ENCODE measurements around the gene WIZ.

Gene WIZ

GRCh38 chr19:15443325-15443724 lies 6.4 kb downstream of the WIZ start:
- no peak for DNase-seq

DNA sequence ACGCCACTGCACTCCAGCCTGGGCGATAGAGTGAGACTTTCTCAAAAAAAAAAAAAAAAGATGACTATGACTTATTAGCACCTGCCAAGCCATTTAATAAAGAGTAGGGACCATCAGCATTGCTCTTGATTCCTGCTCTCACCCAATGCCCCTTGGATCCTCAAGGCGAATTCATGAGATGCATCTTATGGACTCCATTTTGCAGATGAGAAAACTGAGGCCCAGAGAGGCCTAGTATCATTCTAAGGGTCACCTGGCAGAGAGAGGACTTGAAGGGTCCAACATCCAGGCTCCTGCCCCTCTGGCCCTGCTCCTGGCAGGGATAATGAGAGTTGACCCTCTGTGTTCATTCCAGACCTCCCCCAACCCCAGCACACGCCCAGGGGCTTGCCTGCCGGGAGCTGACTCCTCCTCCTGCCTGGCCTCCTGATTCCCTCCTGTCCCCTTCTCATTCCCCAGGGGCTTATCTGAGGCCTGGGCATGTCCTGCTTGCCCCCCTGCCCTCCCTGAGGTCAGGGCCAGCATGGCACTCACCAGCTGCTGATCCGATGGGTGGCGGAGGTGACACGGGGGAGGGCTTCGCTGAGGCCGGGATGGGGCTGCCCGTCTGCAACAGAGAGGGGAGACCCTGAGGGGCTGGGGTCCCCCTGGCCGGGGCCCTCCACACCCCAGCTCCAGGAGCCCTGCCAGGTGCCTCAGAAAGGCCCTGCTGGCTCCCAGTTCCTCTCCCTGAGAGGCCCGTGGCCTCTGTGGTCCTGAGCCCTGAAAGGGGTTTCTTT lies 7.4 kb downstream of the WIZ start:
- DNase-seq: no peak

DNA sequence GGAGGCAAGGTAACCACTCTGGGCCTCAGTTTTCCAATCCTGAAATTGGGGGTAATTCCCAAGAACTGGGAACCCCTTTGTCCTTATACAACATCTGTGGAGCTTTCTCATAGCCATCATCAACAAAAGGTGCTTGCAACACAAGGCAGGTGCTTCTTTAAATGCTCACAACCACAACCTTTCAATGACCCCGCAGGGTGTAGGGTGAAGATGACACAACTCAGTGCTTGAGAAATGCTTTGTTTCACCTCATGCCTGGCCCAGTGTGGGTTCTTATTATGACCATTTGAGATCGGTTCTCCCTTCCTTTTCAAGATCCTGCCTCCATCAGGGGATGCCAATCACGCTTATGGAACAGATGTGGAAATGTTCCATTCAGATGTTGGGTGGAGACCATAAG lies 8.4 kb downstream of the WIZ start:
- DNase-seq: no peak

DNA sequence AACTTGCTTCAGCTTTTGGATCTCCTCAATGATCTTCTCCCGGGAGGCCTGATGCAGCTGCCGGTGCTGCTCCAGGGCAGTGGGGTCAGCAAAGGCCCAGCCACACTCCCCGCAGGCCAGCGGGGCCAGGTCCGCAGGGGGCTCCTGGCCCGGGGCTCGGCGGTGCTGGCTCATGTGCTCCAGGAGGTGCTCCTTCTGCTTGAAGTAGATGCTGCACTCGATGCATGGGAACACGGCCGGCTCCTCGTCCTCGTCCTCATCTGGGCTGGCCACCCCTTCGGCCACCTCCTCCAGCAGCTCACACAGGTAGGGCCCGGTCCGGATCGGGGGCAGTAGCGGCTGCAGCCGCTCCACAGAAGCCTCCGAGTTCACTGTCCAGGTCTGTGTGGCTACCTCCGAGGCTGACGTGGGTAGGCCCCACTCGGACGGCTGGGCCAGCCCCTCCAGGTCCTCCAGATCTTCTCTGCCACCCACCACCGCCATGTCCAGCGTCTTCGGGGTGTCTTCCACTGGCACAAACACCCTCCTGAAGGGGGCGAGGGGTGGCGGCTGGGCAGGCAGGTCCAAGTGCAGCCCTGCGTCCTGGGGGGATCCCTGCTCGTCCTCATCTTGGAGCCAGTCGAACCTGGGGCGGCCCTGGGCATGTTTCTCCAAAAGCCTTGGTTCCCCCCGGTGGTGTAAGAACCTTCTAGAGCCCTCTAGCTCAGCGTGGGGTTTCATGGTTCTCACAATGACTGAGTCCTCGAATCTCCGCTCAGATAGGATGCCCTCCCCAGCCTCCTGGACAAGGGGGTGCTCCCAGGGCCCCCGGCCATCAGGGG lies 9.7 kb downstream of the WIZ start:
- no peak for DNase-seq

GRCh38 chr19:15439078-15439799 lies 10.5 kb downstream of the WIZ start:
- no peak for DNase-seq

DNA sequence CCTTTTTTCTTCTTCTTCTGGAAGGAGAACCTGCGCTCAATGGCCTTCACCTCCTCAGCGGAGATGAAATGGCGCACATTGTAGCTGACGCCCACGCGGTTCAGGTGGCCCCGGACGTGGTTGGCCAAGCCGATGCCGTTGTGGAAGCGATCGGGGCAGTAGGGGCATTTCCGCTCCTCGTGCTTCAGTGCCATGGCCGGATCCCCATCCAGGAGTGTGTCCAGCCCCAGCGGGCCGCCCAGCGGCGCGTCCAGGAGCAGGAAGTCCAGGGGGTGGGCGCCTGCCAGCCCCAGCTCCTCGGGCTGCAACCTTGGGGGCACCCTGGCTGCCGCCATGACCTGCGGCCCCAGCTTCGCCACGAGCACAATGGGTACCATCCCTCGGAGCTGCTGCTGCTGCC lies 11.2 kb downstream of the WIZ start:
- DNase-seq: no peak

DNA sequence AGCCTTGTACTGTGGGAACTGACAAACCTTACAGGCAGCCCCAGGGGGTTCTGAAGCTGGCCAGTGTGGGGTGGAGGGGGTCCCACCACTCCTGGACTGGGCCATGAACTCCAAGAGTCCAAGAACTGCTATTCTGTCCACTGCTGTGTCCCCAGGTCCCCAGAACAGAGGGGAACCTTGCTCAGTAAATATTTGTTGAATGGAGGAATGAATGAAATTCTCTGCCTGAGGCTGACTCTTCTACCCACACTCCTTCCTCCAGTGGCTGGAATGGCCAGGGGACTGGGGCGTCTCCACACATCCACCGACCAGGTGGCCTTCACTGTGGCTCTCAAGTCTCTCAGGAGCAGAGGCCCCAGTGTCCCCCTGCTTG lies 11.6 kb downstream of the WIZ start:
- DNase-seq: no peak

DNA sequence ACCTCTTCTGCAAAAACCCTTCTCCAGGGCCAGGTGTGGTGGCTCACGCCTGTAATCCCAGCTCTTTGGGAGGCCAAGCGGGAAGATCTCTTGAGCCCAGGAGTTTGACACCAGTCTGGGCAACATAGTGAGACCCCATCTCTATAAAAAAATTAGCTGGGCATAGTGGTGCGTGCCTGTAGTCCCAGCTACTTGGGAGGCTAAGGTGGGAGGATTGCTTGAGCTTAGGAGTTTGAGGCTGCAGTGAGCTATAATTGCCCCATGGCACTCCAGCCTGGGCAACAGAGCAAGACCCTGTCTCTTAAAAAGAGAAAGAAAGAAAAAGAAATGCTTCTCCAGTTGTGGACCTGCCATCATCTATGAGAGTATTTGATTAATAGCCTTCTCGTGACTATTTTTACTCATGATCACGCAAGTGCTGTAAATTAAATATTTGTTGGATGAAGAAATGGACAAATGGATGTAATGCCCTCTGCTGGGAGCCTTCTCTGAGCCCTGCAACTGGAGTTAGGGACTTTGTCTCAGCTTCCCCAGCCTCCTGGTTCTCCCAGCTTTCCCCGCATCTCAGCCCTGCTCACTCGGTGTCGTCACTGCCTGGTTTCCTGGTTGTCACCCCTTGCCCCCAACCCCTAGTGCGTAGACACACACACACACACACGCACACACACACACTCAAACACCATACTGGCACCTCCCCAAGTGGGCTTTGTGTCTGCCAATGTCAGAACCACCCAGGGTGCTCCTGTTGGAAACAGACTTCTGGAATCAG lies 12.2 kb downstream of the WIZ start:
- DNase-seq: no peak

DNA sequence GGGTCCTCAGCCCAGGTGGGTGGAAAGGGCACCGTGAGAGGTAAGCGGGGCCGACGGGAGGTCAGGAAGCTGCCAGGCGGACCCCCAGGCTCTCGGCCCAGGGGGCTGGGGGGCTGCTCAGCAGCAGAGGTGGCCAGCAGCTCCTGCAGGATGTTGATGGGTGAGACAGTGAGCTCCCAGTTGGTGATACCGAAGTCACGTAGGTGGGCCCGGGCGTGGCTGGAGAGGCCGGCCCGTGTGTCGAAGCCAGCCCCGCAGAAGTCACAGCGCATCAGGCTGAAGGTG lies 13.0 kb downstream of the WIZ start:
- no peak for DNase-seq

GRCh38 chr19:15436012-15436825 lies 13.5 kb downstream of the WIZ start:
- DNase-seq: no peak

- no peak for DNase-seq
Observed at GRCh38 chr19:15433519-15434069, 16.2 kb downstream of the WIZ start.

DNA sequence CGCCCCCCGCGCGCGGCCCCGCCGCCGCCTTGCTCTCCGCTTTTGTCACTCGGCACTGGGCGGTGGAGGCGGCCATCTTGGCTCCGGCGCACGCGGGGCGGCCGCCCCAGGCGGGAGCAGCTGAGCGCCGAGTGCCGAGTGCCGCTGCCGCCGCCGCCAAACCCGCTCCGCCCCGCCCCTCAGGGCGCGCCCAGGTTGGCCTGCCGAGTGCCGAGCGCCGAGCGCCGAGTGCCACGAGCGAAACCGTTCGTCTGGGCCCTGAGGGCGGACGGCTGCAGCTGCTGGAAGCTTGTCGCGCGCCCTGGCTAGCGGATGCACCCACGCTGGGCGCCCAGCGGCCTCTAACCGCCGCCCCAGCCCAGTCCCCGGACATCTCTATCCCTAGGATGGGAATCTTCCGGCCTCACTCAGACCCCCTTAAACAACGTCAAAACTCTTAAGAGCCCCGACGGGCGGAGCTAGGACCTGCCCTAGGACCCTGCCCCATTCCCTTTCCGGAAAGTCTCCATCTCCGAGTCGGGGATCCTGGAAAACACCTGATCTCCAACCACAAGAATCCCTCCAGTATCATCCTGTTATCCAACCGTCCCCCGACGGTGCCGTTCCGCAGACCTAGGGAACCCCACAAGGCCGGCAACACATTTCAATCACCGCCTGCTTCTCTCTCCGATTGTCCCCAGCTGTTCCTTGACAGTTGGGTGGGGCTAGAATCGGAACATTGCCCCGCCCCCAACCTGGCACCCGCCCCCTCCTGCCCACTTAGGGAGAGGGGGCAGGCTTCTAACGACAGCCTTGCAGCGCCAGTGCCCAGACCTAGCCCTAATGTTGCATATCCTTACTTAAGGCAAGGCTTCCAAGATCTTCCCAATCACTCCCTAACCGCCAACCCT lies 16.9 kb downstream of the WIZ start:
- DNase-seq: peak; percentile 88

- no peak for DNase-seq
Observed at GRCh38 chr19:15432018-15432494, 17.7 kb downstream of the WIZ start.

GRCh38 chr19:15431396-15432017 lies 18.2 kb downstream of the WIZ start:
- no peak for DNase-seq

GRCh38 chr19:15430526-15431120 lies 19.1 kb downstream of the WIZ start:
- no peak for DNase-seq

DNA sequence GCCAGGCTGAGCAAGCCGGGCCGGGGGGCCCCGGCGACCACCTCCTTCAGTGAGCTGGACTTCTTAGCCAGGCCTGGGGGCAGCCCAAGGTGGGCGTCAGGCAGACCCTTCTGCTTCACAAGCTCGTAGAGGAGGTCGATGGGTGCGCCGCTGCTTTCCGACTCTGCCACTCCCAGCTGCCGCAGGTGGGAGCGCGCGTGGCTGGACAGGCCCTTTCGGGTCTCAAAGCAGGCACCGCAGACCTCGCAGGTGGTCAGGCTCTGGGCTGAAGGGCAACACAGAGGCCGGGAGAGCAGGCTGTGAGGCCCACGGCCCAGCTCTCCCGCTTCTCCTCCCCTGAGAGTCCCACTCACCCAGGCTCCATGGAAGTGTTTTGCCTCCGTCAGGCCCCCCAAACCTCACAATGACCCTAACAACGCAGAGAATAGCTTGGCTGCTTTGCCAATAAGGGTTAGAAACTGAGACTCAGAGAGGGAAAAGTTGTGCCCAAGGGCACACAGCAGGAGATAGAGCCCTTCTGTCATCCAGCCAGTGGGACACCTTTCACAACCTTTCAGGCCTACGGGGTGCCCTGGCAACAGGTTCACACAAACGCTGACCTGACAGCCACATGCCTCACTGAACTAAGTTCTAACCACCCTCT lies 19.8 kb downstream of the WIZ start:
- no peak for DNase-seq

- DNase-seq: no peak
Observed at GRCh38 chr19:15428956-15429824, 20.6 kb downstream of the WIZ start.

DNA sequence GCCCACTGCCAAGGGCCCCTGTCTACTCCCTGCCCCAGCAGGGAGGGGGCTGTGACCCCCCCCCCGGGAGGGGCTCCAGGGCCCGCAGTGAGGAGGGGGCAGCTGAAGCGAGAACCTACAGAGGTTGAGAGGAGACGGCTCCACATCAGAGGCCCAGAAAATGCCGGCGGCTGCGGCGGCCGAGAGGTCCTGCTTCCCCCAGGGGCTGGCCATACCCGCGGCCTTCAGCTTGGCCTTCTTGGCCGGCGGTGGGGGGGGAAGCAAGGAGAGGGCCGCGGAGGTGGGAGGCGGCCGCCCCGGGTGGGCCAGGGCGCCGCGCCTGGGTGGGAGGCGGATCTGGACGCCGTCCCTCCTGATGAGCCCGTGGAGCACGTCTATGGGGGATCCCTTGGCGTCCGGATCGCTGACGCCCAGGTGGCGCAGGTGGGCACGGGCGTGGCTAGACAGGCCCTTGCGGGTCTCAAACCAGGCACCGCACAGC lies 21.7 kb downstream of the WIZ start:
- DNase-seq: no peak
